GM12872 (cell line): ENCODE results near the gene FAM181B.

ENCODE experiments used
- CTCF ChIP-seq: IDR thresholded peaks from 3 replicates; pipeline ENCODE4 v1.5.1; 2011; ENCODE audit warnings: low read depth, mild to moderate bottlenecking, low read length, moderate library complexity; ENCODE audit not compliant: insufficient read depth

FAM181B gene

DNA sequence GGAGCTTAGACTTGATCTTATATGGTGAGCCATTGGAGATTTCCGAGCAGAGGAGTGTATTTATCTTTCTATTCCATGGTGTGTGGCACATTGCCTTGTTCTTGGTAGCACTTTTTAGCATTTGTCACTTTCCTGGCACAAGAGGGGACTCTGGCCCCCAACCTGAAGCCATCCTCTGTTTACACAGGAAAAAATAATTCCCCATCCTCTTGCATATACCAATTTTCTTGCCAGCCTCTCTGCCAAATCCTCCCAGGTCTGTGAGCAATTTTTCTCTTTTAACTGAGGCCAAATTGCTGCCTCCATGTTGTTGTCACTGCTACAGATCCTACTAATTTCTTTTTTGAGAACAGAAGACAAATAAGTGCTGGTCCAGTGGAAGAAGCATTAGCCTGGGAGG lies 20.3 kb upstream of the FAM181B start:
- TF ChIP-seq CTCF: no peak

DNA sequence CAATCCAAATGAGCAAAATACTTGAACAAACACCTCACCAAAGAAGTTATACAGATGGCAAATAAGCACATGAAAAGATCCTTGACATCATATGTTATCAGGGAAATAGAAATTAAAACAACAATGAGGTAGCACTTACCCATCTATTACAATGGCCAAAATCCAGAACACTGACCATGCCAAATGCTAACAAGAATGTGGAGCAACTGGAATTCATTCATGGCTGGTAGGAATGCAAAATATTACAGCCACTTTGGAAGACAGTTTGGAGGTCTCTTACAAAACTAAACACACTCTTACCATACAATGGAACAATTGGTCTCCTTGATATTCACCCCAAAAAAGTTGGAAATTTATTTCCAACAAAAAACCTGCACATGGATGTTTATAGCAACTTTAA lies 19.1 kb upstream of the FAM181B start:
- TF ChIP-seq CTCF: no peak

DNA sequence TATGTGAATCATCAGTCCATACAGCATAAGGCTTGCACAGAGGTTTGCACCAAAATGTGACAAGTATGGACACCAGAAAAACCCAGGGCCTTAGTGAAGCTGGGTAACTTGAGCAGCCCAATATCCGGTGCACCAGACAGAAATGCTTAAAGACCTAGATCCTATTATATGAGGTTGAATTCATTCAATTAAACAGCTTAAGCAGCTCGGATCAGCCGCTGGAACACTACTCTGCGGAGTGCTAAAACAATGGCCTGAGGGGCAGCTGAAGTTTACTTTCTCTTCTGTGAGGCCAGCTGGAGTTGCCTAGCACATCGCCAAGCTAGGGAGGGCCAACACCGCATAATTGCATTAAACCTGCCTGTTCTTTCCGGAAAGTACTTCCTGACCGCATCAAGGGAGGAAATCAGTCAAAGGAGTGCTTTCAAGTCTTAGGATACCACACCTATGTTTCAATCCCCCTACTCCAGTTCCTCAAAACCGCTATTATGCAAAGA lies 17.0 kb upstream of the FAM181B start:
- TF ChIP-seq CTCF: no peak

DNA sequence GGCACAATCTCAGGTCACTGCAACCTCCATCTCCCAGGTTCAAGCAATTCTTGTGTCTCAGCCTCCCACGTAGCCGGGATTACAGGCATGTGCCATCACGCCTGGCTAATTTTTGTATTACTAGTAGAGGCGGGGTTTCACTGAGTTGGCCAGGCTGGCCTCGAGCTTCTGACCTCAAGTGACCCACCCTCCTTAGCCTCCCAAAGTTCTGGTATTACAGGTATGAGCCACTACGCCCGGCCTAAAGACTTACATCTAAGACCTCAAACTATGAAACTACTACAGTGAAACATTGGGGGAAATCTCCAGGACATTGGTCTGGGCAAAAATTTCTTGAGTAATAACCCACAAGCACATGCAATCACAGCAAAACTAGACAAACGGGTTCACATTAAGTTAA lies 13.8 kb upstream of the FAM181B start:
- TF ChIP-seq CTCF: no peak

DNA sequence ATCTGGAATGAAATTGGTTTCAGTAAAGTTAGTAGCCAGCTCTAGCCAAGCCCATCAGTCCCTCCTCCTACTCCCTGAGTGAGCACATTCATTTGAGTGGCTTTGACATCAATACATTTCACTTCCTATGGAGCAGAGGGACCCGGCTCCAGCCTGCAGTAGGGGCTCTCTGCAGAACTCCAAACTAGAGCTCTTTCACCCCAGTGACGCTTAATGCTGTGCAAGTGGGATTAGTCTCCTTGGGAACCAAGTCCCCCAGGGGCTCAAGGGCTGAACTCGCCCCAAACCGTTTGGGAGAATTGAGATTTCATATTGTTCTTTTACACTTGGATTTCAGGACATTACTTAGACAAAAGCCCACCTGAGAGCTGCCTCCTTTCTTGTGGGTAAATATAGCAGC lies 4.4 kb upstream of the FAM181B start:
- TF ChIP-seq CTCF: no peak

- TF ChIP-seq CTCF: no peak
Observed at GRCh38 chr11:82734120-82734479, 436 bp upstream of the FAM181B start.

DNA sequence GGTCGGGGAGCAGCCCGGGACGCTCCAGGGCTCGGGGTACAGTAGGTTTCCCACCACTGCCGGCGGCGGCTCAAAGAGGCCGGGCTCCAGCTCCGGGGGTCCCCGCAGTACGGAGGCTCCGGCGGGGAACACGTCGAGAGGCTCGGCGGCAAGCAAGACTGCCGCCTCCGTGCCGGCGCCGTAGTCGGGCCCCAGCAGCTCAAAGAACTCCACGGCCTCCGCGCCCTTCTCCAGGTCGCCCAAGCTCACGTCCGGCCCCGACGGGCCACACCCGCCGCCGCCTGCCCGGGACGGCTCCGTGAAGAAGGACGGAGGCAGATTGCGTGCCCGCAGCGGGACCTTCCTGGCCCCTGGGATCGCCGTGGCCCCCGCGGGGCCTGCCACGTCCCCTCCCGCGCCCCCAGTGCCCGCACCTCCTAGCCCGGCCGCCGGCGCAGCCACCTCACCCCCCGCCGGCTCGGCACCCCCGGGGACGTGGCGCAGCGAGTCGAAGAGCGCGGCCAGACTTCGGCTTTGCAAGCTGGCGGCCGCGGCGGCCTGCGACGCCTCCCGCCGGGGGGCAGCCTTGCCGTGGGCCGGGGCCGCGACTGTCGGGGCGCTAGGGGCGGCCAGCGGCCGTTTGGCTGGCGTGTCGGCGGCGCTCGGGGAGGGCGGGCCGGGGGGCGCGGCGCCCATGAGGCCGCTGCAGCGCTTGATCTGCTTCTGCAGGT lies 775 bp downstream of the FAM181B start:
- no peak for TF ChIP-seq CTCF
